Hindlimb muscle (tissue), 1 donor: ENCODE measurements around the gene ZSCAN29. TPM values are rescaled to one million over a fixed set of nuclear protein-coding genes. Genes with fewer than 3 reads are reported as not detected.
"Not testable (repeated sequence)": the region's sequence is repeated elsewhere in the genome, so short reads cannot be mapped to it uniquely, and the experiment has no call there.

Experiments used
- DNase-seq: peaks from one replicate; pipeline ENCODE4 v3.0.0-alpha.2; 2013
- polyA plus RNA-seq: library from polyadenylated mRNA; unstranded; fragments of 120-200 nt; gene quantifications from one replicate; pipeline ENCODE4 v1.2.1, GENCODE V29; 2013; ENCODE audit not compliant: insufficient read length

ZSCAN29 gene
- 16.5 TPM for polyA plus RNA-seq

DNA sequence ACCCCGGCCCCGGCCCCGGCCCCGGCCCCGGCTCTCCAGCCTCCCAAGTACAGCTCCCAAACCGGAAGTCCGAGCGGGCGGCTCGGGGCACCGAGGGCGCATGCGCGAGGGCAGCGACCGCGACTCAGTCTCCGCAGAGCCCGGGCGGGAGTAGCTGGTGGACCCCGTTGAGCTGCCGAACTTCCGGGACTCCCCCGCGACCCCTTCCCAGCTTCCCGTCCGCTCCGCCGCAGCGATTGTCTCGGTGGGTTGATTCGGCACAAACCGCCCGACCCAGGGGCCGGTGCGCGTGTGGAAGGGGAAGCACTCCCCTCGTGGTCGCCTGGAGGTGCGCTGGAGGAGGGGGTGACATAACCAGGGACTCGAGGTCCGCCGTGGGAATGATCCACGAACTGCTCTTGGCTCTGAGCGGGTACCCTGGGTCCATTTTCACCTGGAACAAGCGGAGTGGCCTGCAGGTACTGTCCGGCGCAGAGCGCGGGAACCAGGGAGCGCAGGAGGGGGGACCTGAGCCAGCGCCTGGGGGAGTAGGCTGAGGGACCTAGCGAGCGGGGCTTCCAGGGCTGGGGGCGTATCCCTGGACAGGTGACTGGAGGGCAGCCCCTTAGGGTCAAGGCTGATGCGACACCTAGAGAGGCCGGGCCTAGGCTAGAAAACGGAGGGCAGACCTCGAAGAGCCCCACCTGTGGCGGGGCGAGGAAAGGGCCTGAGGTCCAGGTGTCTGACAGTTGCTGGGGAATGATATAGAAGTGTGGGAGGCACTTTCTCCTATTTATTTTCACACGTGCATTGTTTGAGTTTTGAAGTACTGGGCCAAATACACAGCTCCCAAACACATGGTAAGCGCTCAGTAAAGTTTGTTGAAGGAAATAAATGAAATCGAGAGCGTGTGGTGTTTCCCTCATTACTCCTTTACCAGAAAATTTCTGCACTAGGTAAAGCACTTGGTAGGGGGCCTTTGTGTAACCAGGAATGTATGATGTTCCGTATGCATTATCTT is at the start of gene ZSCAN29, which contains the start of gene TUBGCP4:
TSS of gene ZSCAN29 (minus strand) at position 69 of the 1,000 bp plus-strand sequence. CDS start 1,130 bp downstream, outside the sequence.
TSS of gene TUBGCP4 (plus strand) at position 127 of the 1,000 bp plus-strand sequence. CDS start at position 381, 254 bp downstream.
- DNase-seq = peak; percentile 85

DNA sequence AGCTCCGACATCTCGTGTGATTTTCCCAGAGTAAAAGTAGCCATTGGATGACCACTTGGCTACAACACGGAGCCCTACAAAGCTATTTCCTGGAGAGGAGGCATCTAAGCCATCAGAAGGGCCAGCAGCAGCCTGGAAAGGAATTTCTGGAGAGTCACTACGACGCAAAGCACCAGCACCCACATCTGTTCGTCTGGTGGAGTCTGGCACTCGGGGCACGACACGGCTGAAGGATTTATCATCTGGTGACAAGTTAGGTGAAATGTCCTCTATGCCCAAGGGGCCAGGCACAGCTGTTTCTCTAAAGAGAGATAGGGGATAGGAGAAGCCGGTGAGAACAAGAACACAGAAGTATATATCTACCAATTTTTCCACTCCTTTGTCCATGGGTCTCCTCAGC is 49.6 kb upstream of the ZSCAN29 start:
- no peak for DNase-seq

DNA sequence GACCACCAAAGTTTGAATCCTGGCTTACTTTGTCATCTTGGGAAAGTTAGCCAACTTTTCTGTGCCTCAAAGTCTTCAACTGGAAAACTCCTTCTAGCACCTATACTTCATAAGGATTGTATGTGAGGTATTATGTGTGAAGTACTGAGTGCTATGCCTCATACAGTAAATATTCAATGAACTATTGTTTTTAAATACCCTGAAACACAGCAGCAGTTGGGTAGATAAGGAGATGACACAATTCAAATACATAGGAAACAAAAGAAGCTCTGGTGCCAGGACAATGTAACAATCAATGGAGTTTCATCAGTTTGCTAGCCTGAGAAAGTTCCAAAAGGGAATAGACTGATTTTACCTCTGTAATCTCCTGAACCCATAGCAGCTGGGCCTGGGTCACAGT is 43.4 kb upstream of the ZSCAN29 start:
- no peak for DNase-seq

DNA sequence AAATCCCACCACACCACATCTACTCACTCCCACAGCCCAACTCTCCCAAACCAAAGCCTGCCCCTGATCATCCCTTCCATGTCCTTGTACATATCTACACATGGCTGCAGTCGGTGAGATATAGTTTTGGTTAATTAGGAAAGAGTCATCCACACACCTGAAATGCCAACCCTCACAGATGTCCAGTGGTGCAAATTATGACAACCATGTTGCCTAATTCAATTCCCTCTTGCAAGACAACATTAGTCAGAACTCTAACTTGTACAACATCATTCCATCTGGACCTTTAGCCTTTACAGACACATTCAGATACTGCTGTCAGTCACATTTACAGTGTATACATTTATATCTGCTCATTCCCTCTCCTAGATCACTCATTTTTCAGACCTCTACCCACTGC is 41.3 kb upstream of the ZSCAN29 start:
- DNase-seq = no peak

DNA sequence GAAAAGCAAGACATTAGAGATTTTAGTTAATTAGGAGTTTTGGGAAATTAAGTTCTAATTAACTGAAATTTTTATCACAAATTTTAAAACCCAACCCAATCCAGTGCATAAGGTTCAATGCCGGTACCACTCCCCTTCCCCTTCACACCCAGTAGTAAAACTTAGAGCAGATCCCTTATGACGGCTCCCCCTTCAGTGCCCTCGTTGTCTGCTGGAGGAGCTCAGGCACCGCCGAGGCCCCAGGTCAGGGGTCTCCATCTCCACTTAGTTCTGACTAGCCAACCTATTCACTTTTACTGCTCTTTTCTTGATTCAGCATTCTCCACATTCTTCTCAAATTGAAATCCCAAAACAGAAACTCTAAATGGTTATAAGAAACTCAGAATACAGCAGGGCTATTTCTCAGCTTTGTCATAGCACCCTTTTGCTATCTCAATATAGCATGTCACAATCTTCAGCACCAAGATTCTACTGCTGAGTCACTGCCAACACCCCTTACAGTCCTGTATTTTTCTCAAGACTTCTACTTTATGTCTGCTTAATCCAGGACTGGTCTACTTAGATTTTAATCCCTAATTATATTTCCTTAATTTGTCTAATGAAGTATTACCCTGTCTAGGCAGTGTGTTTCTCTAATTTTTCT is 39.9 kb upstream of the ZSCAN29 start:
- no peak for DNase-seq

DNA sequence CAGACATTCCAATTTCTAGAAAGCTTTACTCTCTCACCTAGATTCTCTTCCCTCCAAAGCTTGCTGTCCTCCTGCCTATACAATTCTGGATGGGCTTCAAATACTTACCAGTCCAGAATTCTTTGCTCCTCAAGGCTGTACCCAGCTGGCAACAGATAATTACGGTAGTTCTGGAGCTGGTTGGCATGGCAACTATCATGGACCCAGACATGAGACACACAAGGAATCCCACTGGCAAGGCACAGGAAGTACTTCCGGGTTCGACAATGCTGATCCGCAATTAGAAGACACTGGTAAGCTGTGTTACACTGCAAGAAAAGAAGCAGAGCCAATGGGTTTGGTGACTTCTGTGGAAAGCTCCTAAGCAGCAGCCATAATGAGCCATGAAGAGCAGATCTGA is 37.9 kb upstream of the ZSCAN29 start:
- no peak for DNase-seq

DNA sequence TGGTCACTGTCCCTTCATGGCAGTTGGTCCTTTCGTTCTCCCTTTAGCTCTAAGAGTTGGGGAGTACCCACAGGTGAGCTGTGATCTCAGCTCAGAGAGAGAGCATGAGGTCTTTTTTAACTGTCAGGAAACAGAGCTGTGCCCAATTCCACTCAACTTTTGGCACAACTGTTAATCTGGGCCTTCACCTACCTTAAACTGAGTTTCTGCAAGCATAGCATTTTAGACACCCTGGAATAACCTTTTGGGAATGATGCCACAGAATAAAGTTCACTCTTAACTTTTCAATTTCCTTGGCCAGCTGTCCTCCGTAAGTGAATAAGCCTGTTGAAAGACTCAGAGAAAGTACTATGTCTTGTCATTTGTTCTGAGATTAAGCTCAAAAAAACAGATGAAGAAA is 36.0 kb upstream of the ZSCAN29 start:
- no peak for DNase-seq

DNA sequence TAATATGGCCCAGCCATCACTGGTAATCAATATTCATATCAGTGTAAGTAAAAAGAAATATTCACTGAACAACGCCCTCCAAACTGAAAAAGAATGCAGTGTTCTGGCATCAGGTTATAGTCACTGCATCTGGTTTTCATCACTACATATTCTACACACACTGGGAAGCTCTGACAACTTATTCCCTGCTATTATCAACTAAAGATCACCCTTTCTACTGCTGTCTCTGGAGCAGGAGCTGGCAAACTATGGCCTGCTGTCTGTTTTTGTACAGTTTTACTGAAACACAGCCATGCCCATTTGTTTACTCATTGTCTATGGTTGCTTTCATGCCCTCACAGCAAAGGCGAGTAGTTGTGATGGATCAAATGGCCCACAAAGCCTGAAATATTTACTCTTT is 35.3 kb upstream of the ZSCAN29 start:
- no peak for DNase-seq

DNA sequence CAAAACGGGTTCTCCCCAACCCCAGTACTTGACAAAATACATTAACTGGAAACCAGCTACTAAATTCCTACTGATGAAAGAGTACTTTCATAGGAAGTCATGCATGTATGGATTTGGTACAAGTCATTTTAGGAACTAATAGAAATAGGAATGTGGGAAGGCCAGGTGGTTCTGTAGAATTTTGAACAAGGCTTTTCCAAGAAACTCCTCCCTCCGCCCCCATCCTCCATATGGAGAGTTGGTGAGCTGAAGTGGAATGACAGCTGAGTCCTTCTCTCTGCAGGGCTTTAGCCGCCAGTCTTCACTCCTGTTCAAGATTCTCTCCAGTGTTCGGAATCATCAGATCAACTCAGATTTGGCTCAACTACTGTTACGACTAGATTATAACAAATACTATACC is 33.3 kb upstream of the ZSCAN29 start:
- DNase-seq = no peak

DNA sequence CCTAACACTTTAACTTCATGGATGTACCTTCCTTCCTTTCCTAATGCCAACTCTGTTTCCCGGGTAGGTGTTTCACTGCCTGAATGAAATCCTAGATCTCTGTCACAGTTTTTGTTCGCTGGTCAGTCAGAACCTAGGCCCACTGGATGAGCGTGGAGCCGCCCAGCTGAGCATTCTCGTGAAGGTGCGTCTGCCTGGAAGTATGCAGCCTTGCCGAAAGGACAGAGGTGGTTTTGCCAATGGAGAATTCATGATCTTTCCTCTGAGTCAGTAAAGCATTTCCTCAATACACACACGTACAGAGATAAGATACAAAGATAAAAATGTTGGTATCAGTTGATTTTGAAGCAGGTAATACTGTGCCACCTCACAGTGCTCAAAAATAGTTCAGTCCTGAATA is 32.8 kb upstream of the ZSCAN29 start:
- no peak for DNase-seq

DNA sequence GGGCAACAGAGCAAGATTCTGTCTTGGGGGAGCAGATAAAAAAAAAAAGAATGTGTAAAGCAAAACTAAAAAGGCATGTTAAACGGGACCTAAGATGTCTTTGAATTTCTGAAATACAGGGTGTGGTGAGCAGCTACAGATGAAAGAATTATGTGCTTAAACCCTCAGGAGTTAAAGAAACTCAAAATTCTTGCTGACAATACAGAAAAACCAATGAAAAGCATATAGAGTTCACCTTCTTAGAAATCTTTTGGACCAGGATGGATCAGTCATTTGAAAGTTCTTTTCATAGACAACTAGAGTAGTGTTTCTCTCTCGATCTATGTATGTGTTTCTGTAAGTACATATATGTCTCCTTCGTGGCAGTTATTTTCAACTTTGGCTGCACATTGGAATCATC is 31.4 kb upstream of the ZSCAN29 start:
- no peak for DNase-seq

DNA sequence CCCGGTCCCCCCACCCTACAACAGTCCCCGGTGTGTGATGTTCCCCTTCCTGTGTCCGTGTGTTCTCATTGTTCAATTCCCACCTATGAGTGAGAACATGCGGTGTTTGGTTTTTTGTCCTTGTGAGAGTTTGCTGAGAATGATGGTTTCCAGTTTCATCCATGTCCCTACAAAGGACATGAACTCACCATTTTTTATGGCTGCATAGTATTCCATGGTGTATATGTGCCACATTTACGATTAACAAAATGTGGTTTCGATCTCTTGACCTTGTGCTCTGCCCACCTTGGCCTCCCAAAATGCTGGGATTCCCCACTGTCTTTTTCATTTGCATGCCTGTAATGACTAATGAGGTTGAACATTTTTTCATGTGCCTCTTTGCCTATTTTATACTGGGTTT is 22.7 kb upstream of the ZSCAN29 start:
- DNase-seq = not testable (repeated sequence)

DNA sequence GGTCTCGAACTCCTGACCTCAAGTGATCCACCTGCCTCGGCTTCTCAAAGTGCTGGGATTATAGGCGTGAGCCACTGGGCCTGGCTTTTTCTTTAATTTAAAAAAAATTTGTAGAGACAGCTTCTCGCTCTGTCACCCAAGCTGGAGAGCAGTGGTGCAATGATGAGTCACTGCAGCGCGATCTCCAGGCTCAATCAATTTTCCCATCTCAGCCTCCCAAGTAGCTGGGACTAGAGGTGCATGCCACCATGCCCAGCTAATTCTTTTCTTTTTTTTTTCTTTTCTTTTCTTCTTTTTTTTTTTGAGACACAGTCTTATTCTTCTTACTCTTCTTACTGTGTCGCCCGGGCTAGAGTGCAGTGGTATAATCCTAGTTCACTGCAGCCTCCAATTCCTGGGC is 19.9 kb upstream of the ZSCAN29 start:
- no peak for DNase-seq

DNA sequence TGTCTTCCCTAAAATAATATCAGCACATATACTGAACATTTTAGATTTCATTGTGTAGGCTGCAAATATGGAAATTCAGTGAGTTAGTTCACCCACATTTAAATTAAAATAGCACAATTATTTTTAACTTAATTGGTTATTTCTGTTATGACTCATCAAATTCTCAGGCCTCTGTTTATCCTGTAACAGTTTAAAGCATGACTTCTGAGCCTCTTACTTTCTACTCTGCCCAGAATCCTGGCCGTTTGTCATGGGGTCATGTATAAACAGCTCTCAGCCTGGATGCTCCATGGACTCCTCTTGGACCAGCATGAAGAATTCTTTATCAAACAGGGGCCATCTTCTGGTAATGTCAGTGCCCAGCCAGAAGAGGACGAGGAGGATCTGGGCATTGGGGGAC is 12.2 kb upstream of the ZSCAN29 start:
- DNase-seq = no peak

DNA sequence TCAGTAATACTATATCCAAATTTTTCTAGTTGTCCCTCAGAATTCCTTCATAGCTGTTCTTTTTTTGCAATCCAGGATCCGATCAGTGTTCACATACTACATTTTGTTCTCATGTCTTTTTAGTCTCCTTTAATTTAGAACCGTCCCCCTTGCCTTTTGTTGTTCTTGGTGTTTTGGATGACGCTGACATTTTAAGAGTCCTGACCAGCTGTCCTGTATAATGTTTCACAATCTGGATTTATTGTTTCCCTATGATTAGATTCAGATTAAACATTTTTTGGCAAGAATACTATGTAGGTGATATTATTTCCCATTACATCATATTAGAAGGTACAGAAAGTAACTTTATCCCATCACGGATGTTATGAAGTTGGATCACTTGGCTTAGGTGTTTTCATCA is 11.5 kb upstream of the ZSCAN29 start:
- no peak for DNase-seq

DNA sequence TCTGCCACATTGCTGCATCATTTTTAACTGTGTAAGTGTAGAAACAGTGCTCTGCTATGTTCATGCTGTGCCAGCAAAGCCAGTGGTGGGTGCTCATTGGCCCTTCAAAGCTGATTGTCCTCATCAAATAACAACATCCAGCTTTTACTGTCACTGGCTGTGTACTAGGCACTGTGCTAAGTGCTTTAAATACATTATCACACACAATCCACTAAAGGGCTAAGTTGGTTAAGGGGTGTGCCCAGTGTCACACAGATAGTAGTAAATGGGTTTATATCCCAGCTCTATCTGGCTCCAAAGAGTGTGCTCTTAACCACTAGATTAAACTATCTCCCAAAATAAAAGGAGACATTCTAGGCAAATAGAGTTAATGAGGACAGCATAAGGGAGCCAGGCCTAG is 7.8 kb upstream of the ZSCAN29 start:
- DNase-seq = no peak

DNA sequence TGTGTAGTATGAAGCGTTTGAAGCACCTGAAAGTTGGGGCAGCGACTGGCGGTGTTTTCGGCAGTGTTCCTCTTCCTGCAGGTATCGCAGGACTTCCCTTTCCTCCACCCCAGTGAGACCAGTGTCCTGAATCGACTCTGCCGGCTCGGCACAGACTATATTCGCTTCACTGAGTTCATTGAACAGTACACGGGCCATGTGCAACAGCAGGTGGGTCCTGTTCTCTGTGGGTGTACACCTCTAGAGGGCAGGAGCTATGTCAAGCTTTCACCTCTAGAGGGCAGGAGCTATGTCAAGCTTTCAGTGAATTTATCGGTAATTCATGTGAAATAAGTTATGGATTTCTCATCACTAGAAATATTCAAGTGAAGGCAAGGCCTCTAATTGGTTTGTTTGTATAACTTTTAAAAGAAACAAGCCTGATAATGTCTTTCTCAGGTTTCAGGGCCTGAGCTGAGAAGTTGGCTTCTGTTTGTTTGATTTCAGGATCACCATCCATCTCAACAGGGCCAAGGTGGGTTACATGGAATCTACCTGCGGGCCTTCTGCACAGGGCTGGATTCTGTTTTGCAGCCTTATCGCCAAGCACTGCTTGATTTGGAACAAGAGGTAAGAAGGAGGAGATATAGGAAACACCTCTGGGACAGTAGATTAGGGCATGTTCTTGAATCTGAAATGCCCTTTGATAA is 5.3 kb upstream of the ZSCAN29 start:
- no peak for DNase-seq

DNA sequence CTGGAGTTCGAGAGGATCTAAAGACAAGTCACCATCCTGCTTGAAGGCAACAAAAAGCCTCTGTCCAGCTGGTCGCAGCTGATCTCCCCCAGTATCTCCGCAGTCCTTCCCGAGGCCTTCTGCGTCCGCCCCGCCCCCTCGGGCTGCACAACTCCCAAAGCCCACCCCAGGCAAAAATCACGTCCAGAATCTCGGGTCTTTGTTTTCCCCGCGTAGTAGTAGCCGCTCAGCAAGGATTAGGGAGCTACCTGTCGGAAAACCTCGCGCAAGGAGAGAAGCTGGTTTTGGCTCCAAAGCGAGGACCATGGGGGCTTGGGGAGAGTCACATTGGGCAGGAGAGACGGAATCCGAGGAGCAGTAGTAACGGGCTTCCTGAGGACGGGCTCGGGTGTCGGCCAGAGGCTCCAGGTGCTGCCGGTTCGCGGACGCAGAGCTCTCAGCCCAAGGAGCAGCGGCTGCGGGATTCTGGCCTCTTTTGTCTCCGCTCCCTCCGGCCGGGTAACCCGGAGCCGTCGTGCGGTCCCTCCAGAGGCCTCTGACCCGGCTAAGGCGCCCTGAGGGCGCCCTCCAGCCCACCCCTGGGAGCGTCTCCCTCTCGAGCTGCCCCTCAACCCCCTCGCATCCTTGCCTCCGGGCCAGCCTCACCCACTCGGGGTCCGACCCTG is 401 bp downstream of the ZSCAN29 start:
- peak; percentile 38 for DNase-seq

DNA sequence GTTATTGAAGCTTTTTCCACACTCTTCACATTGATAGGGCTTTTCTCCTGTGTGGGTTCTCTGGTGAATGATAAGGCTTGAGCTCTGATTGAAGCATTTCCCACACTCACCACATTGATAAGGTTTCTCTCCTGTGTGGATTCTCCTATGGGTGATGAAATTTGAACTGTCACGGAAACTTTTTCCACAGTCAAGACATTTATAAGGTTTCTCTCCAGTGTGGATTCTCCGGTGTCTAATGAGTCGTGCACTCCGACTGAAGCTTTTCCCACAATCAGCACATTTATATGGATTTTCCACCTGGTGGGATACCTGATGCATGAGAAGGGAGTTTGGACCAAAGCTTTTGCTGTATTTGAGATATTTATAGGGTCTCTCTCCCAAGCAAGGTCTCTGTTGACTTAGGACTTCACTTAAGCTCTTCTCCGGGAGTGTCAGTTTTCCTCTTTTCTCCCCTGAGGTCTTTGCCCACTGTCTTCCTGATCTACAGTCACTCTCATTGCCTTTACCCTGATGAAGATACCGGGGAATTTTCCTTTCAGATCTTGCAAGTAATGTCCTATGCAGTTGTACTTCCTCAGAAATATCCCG is 9.4 kb downstream of the ZSCAN29 start:
- no peak for DNase-seq

DNA sequence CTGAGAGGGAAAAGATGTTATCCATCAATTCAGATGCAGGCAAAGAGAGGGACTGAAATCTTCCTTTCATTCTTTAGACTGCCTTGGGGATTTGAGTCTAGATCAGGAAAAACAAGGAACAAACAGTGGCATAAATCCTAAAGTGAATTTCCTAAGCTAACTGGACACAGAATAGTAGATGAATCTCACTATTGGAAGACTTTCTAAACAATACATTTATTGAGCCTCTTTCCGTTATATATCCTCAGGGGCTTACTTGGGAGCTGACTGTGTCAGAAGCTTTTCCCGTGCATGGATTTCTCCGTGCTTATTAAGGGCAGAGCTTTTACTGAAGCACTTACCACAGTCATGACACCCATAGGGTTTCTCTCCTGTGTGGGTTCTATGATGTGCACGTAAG is 10.0 kb downstream of the ZSCAN29 start:
- DNase-seq = no peak

DNA sequence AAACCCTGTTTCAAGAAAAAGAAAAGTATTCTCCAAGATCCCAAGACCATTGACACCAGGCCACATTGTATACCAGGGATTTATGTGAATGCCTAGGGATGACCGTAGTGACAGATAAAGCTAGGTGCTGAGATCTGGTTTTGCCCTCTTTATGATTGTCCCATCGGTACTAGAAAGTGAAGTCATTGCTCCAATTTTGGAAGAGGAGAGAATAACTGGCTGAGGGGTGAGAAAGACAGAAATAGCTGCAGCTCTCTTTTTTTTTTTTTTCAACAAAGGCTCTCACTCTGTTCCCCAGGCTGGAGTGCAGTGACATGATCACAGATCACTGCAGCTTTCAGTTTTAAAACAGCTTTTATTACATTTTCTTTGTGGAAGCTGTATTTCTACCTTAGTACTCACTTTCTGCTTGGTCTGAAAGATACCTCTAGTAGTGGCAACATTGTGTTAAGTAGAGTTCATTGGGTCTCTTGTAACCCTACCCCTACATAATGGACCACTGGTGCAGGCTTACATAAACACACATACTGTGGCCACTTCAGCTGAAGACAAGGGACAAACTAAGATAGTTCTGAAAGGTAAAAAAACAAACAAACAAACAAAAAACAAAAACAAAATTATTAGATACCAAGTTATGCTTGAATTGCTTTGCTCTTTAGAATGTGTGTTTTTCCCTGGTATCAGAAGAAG is 18.0 kb downstream of the ZSCAN29 start:
- no peak for DNase-seq

DNA sequence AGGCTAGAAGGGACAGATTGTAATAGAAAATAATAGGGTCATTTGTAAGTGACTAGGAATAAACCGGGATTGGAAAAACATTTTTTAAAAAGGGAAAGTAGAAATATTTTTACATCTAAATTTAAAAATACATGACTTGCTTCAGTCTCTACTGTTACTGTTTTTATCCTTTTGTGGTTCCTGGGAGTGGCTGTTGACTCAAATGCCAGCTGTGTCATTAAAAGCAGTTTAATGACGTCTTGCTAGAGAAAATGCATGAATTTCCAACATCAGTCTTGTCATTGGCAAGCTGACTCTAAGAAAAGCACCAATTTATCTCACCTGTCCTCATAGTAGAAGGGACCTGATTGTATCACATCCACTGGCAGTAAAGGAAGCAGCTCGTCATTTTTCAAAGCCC is 23.7 kb downstream of the ZSCAN29 start:
- no peak for DNase-seq
